Measurements from ENCODE around the gene PTPN20.

- TF ChIP-seq POLR2A (IDR thresholded peaks at IDR 0.05) (no peak), POLR2AphosphoS5 (IDR thresholded peaks at IDR 0.05) (no peak)
Observed at GRCh38 chr10:47022311-47023131, 111.3 kb downstream of the PTPN20 start.
